NB4 (cell line): ENCODE results near the gene SLC34A1.

Experiments used
- MYC ChIP-seq: IDR thresholded peaks from 2 replicates; pipeline ENCODE4 v1.6.1; 2011; ENCODE audit warnings: low read depth, low read length
- TF ChIP-seq, protein P1 (sequence below): IDR thresholded peaks from one replicate; pipeline ENCODE4 v1.5.1; 2012; ENCODE audit warnings: low read depth, low read length
- TF ChIP-seq, protein P2 (sequence below): IDR thresholded peaks from 2 replicates; pipeline ENCODE4 v1.6.1; 2011; ENCODE audit warnings: low read depth, low read length

DNA sequence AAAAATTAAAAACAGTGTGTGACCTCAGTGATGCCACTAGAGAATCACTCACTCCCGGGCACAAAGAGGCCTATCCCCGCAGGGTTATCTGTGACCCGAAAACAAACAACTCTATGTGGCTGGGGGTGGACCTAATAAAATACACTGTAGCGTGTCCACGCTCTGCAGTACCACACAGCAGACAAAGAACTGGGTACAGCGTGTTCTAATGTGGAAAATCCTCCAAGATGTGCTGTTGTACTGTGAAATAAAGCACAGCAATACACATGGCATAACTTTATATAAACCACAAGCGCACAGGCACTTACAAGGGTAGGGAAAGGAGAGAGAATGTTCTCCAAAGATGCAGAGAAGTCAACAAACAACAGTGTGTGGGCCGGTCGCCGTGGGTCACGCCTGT, 8.1 kb upstream of the SLC34A1 start:
- TF ChIP-seq, protein P1, sequence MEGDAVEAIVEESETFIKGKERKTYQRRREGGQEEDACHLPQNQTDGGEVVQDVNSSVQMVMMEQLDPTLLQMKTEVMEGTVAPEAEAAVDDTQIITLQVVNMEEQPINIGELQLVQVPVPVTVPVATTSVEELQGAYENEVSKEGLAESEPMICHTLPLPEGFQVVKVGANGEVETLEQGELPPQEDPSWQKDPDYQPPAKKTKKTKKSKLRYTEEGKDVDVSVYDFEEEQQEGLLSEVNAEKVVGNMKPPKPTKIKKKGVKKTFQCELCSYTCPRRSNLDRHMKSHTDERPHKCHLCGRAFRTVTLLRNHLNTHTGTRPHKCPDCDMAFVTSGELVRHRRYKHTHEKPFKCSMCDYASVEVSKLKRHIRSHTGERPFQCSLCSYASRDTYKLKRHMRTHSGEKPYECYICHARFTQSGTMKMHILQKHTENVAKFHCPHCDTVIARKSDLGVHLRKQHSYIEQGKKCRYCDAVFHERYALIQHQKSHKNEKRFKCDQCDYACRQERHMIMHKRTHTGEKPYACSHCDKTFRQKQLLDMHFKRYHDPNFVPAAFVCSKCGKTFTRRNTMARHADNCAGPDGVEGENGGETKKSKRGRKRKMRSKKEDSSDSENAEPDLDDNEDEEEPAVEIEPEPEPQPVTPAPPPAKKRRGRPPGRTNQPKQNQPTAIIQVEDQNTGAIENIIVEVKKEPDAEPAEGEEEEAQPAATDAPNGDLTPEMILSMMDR = no peak
- TF ChIP-seq MYC = no peak
- TF ChIP-seq, protein P2, sequence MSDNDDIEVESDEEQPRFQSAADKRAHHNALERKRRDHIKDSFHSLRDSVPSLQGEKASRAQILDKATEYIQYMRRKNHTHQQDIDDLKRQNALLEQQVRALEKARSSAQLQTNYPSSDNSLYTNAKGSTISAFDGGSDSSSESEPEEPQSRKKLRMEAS = no peak
